GM18858 (cell line): ENCODE data around the gene OR52N5.

Experiments
- ATAC-seq: cut with Tn5 transposase; IDR thresholded peaks from one replicate; pipeline ENCODE4 v1.9.1; 2021; ENCODE audit not compliant: unreplicated experiment

OR52N5 gene

GRCh38 chr11:5726351-5726750, 56.8 kb downstream of the OR52N5 start:
- no peak for ATAC-seq
